GM12878 (cell line): ENCODE data around the gene NHERF1. TPM values are rescaled to one million over a fixed set of nuclear protein-coding genes. Genes with fewer than 3 reads are reported as not detected.

ENCODE experiments used
- ATAC-seq: fragments of 200-7000 bp; cut with Tn5 transposase; 3 replicates; pipeline ENCODE4 v1.9.1; 2020; ENCODE audit warnings: mild to moderate bottlenecking, moderate library complexity
- BruUV-seq: library from RNA; stranded (reverse); fragments of 400-500 nt; replicated peaks from 2 replicates; lab custom pipeline; 2021; lab: Mats Ljungman, UMichigan
- CTCF ChIA-PET: fragments of 300-600 bp; sonication (Branson Sonifier 250); formaldehyde crosslinking; extraction: SDS; loops from one replicate; lab custom pipeline; 2021; ENCODE audit warnings: inconsistent platforms; lab: Yijun Ruan, JAX
- POLR2A ChIA-PET: fragments of 350-600 bp; formaldehyde crosslinking; extraction: SDS; loops from one replicate; lab custom pipeline; 2021; ENCODE audit warnings: inconsistent platforms; lab: Charles Lee
- RAD21 ChIA-PET: fragments of 300-600 bp; sonication (Branson Sonifier 250); formaldehyde crosslinking; loops from one replicate; lab custom pipeline; 2023; ENCODE audit warnings: antibody characterized with exemption; ENCODE audit not compliant: unreplicated experiment; lab: Charles Lee
- SMC1A ChIA-PET: fragments of 300-600 bp; sonication (Branson Sonifier 250); formaldehyde crosslinking; loops from one replicate; lab custom pipeline; 2023; ENCODE audit not compliant: unreplicated experiment, uncharacterized antibody; lab: Charles Lee
- DNase-seq: peaks from one replicate; pipeline ENCODE4 v3.0.0-alpha.2; 2011; ENCODE audit warnings: low read depth, low spot score
- FAIRE-seq: peaks from 3 replicates; lab custom pipeline; 2011; peaks lifted over from hg19 to GRCh38; lab: Jason Lieb, UNC
- H2AFZ ChIP-seq: 2 replicates; pipeline ENCODE4 v1.6.0; 2011; ENCODE audit warnings: low read depth, low read length, control low read depth; ENCODE audit not compliant: control insufficient read depth
- H3K27ac ChIP-seq: 2 replicates; pipeline ENCODE4 v1.5.1; 2011; ENCODE audit warnings: control low read depth; ENCODE audit not compliant: control insufficient read depth, insufficient read depth
- H3K27me3 ChIP-seq, 2 experiments: replicated peaks in 1 of 2; 2 replicates each; pipeline versions ENCODE4 v1.6.0 to v1.6.1; 2011; ENCODE audit warnings: low read length in 1 of 2; ENCODE audit not compliant: control insufficient read depth in 2 of 2, insufficient read depth in 2 of 2
- H3K36me3 ChIP-seq, 2 experiments: 2 replicates each; pipeline ENCODE4 v1.5.1; 2011; ENCODE audit warnings: low read length in 1 of 2; ENCODE audit not compliant: control insufficient read depth in 2 of 2, insufficient read depth in 2 of 2
- H3K4me1 ChIP-seq: 2 replicates; pipeline ENCODE4 v1.6.1; 2011; ENCODE audit warnings: mild to moderate bottlenecking, low read length, moderate library complexity, mixed read lengths; ENCODE audit not compliant: control insufficient read depth, insufficient read depth
- H3K4me2 ChIP-seq: 2 replicates; pipeline ENCODE4 v1.6.0; 2011; ENCODE audit warnings: control low read depth; ENCODE audit not compliant: control insufficient read depth, insufficient read depth
- H3K4me3 ChIP-seq: fragments of 200-600 bp; sonication (generic); 2 replicates; pipeline ENCODE4 v1.5.1; 2016
- H3K79me2 ChIP-seq: 2 replicates; pipeline ENCODE4 v1.6.0; 2011; ENCODE audit warnings: low read length; ENCODE audit not compliant: control insufficient read depth, insufficient read depth
- H3K9ac ChIP-seq: 2 replicates; pipeline ENCODE4 v1.8.0; 2011; ENCODE audit warnings: low read length, control low read depth, mixed read lengths; ENCODE audit not compliant: control insufficient read depth, insufficient read depth
- H3K9me3 ChIP-seq: replicated peaks from 3 replicates; pipeline ENCODE4 v1.5.1; 2011; ENCODE audit warnings: mild to moderate bottlenecking, low read length; ENCODE audit not compliant: control insufficient read depth, insufficient read depth
- H4K20me1 ChIP-seq: 2 replicates; pipeline ENCODE4 v1.6.0; 2011; ENCODE audit not compliant: control insufficient read depth, insufficient read depth
- BHLHE40 ChIP-seq, 2 experiments: fragments of 450-650 bp in 1 of 2; IDR thresholded peaks; 2 replicates each; pipeline ENCODE4 v1.6.1; 2011 to 2017; ENCODE audit warnings: low read depth in 2 of 2, borderline replicate concordance in 1 of 2, improper control_type of control experiment in 1 of 2, low read length in 1 of 2, mild to moderate bottlenecking in 1 of 2
- CREM ChIP-seq: IDR thresholded peaks from 2 replicates; pipeline ENCODE4 v1.6.1; 2014; ENCODE audit warnings: antibody characterized with exemption, low read depth
- ELK1 ChIP-seq: IDR thresholded peaks from 2 replicates; pipeline ENCODE4 v1.6.1; 2012; ENCODE audit warnings: low read depth, low read length, improper control_type of control experiment
- HDAC6 ChIP-seq: fragments of 200-600 bp; sonication (generic); IDR thresholded peaks from one replicate; pipeline ENCODE4 v1.8.0; 2017; ENCODE audit warnings: antibody characterized with exemption; ENCODE audit not compliant: unreplicated experiment
- MLLT1 ChIP-seq: fragments of 450-650 bp; IDR thresholded peaks from 2 replicates; pipeline ENCODE4 v1.6.1; 2016; ENCODE audit warnings: mild to moderate bottlenecking
- NFYA ChIP-seq: IDR thresholded peaks from 2 replicates; pipeline ENCODE4 v1.6.1; 2011; ENCODE audit warnings: low read depth, mild to moderate bottlenecking, low read length, improper control_type of control experiment, borderline replicate concordance
- TAF1 ChIP-seq: IDR thresholded peaks from 2 replicates; pipeline ENCODE4 v1.6.1; 2011; ENCODE audit warnings: mild to moderate bottlenecking, low read depth, low read length, borderline replicate concordance
- TCF12 ChIP-seq: IDR thresholded peaks from 2 replicates; pipeline ENCODE4 v1.6.1; 2011; ENCODE audit warnings: low read depth, mild to moderate bottlenecking, low read length
- ZZZ3 ChIP-seq: IDR thresholded peaks from 2 replicates; pipeline ENCODE4 v1.6.1; 2011; ENCODE audit warnings: low read depth; ENCODE audit not compliant: control insufficient read depth, insufficient read length
- WGBS: methylation state at CpG from one replicate; pipeline ENCODE4 v1.1.6; 2016; ENCODE audit warnings: low lambda C conversion rate; ENCODE audit not compliant: insufficient replicate concordance, insufficient coverage; ENCODE audit errors: missing lambda C conversion rate; 5-methylcytosine and 5-hydroxymethylcytosine counted together
- in situ Hi-C: fragments of 300-500 bp; cut with MboI; formaldehyde crosslinking; loops from 9 replicates; pipeline ENCODE4 v1.14.3; 2018; ENCODE audit warnings: mixed read lengths
- intact Hi-C: fragments of 100-400 bp; cut with micrococcal nuclease; formaldehyde crosslinking; loops from one replicate; pipeline ENCODE4 v1.14.2; 2022; ENCODE audit not compliant: unreplicated experiment
- polyA plus RNA-seq, 11 experiments: library from polyadenylated mRNA; depleted of rRNA in 4 of 11; unstranded in 6 of 11; stranded (reverse) in 5 of 11; fragments of >200 nt; fragmentation: Nextera tagmentation in 4 of 11; fragmentation: Illumina TruSeq in 1 of 11; extraction: Ambion mirVana in 4 of 11; extraction: Trizol in 1 of 11; gene quantifications; 1 replicate in 1 of 11; 2 replicates in 10 of 11; pipeline versions ENCODE4 v1.2.1 to v1.2.3, GENCODE V29; 2011 to 2016; ENCODE audit warnings: inconsistent platforms in 2 of 11, missing spikeins in 2 of 11, low read depth in 1 of 11
- total RNA-seq, 4 experiments: library from RNA; depleted of rRNA in 3 of 4; stranded (reverse); fragments of >200 nt in 3 of 4; fragmentation: Illumina TruSeq in 1 of 4; extraction: Trizol in 1 of 4; gene quantifications; 2 replicates each; pipeline versions ENCODE4 v1.2.1 to v1.2.3, GENCODE V29; 2013 to 2021

NHERF1 gene
- total and polyA plus RNA-seq, 10 of the 15 experiments (the other 5 are each of a cell fraction or from before 2014, with no cell fraction given), result 13.4 to 61.6 (median 39.0) TPM

- Histone ChIP-seq H3K4me2 (peak overlapping the region; percentile 57), H3K4me1 (peaks cover 24% of the 10 kb centered on the region), H3K27ac (no peak overlapping the region; the same call in 1 of the 2 replicates), H3K9ac (peak overlapping the region; percentile 26; the same call in 1 of the 2 replicates), H3K27me3 (no peaks in the 10 kb centered on the region), H3K79me2 (peaks cover 8% of the 10 kb centered on the region), H2AFZ (no peak overlapping the region), H3K36me3 (no peaks in the 10 kb centered on the region; a peak in 2 of 4 replicates), H3K9me3 (no peaks in the 10 kb centered on the region), H3K4me3 (no peak overlapping the region), H4K20me1 (no peaks in the 10 kb centered on the region)
- intact Hi-C loops (no loop called here), in situ Hi-C loops (no loop called here)
- POLR2A ChIA-PET, result interaction anchor here (2.8 kb wide), 1 partner anchor 8 kb away, joined by 16 read pairs; no protein-coding TSS in a partner anchor
- RAD21 ChIA-PET, result interaction anchor here (1.1 to 2.7 kb wide), 4 partner anchors 8 to 100 kb away, joined by 3 to 12 read pairs (median 10); partner anchors contain the start of gene NAT9
- SMC1A ChIA-PET, result interaction anchor here (2.0 kb wide), 2 partner anchors 9 to 20 kb away, joined by 8 to 10 read pairs; no protein-coding TSS in a partner anchor
- FAIRE-seq (no peak), ATAC-seq (no peak), DNase-seq (no peak)
- WGBS, result 74% methylated on average over 24 of the region's 26 CpGs
- no TSS peak for BruUV-seq
- CTCF ChIA-PET, result interaction anchor here (0.8 to 5.2 kb wide), 8 partner anchors 12 to 117 kb away, joined by 3 to 33 read pairs (median 6); partner anchors contain the start of gene NAT9
- TF ChIP-seq CREM, result no peak
- TF ChIP-seq TCF12, result no peak
- TF ChIP-seq ZZZ3, result no peak
- no peak for TF ChIP-seq NFYA
- TF ChIP-seq MLLT1, result no peak
- no peak for TF ChIP-seq BHLHE40 (IDR thresholded peaks at IDR 0.05; ENCODE audit: borderline replicate concordance in 1 of 2, low read depth in 2 of 2, low read length in 1 of 2)
- TF ChIP-seq TAF1, result no peak
- TF ChIP-seq ELK1, result no peak
- no peak for TF ChIP-seq HDAC6
- TF ChIP-seq, all 136 proteins: peak for 0
These were observed 9.8 kb downstream of the NHERF1 start for GRCh38 chr17:74757931-74758847.
